HG03457 (cell line): ENCODE data around the gene RGS3.

Experiments used
- ATAC-seq: cut with Tn5 transposase; IDR thresholded peaks from one replicate; pipeline ENCODE4 v1.9.1; 2021; ENCODE audit warnings: moderate number of reproducible peaks; ENCODE audit not compliant: unreplicated experiment

Gene RGS3

GRCh38 chr9:113464286-113464660, 746 bp downstream of the RGS3 start:
- no peak for ATAC-seq

- ATAC-seq = no peak
Observed at GRCh38 chr9:113465599-113466140, 2.1 kb downstream of the RGS3 start.

GRCh38 chr9:113467183-113467582, 3.7 kb downstream of the RGS3 start:
- no peak for ATAC-seq

- no peak for ATAC-seq
Observed at GRCh38 chr9:113468716-113469448, 5.4 kb downstream of the RGS3 start.

- ATAC-seq = no peak
Observed at GRCh38 chr9:113471143-113471542, 7.6 kb downstream of the RGS3 start.

- ATAC-seq = no peak
Observed at GRCh38 chr9:113471566-113471965, 8.0 kb downstream of the RGS3 start.

- ATAC-seq = no peak
Observed at GRCh38 chr9:113472199-113472598, 8.7 kb downstream of the RGS3 start.

GRCh38 chr9:113474360-113475028, 11.0 kb downstream of the RGS3 start:
- ATAC-seq = no peak

- ATAC-seq = no peak
Observed at GRCh38 chr9:113475031-113475430, 11.5 kb downstream of the RGS3 start.

GRCh38 chr9:113475992-113476391, 12.5 kb downstream of the RGS3 start:
- no peak for ATAC-seq

- no peak for ATAC-seq
Observed at GRCh38 chr9:113476511-113476916, 13.0 kb downstream of the RGS3 start.

- ATAC-seq = no peak
Observed at GRCh38 chr9:113477058-113477457, 13.5 kb downstream of the RGS3 start.

- ATAC-seq = no peak
Observed at GRCh38 chr9:113477661-113478060, 14.1 kb downstream of the RGS3 start.

GRCh38 chr9:113479174-113479621, 15.7 kb downstream of the RGS3 start:
- ATAC-seq = no peak

GRCh38 chr9:113480612-113481011, 17.1 kb downstream of the RGS3 start:
- ATAC-seq = no peak

GRCh38 chr9:113481176-113481787, 17.8 kb downstream of the RGS3 start:
- no peak for ATAC-seq

- no peak for ATAC-seq
Observed at GRCh38 chr9:113482341-113482740, 18.8 kb downstream of the RGS3 start.

GRCh38 chr9:113482991-113483675, 19.6 kb downstream of the RGS3 start:
- ATAC-seq = no peak

- no peak for ATAC-seq
Observed at GRCh38 chr9:113483676-113484257, 20.2 kb downstream of the RGS3 start.

- ATAC-seq = no peak
Observed at GRCh38 chr9:113484258-113484730, 20.8 kb downstream of the RGS3 start.

GRCh38 chr9:113485761-113486115, 22.2 kb downstream of the RGS3 start:
- no peak for ATAC-seq
